HG02981 (cell line): ENCODE results near the gene ITPR1.

Experiments
- ATAC-seq: cut with Tn5 transposase; IDR thresholded peaks from one replicate; pipeline ENCODE4 v1.9.1; 2021; ENCODE audit warnings: mild to moderate bottlenecking, moderate library complexity; ENCODE audit not compliant: unreplicated experiment

The ITPR1 gene

GRCh38 chr3:4629095-4630007, 136.2 kb downstream of the ITPR1 start:
- no peak for ATAC-seq

GRCh38 chr3:4633078-4634004, 140.2 kb downstream of the ITPR1 start:
- peak; percentile 75 for ATAC-seq

- no peak for ATAC-seq
Measured at GRCh38 chr3:4634894-4635293, 141.7 kb downstream of the ITPR1 start.

DNA sequence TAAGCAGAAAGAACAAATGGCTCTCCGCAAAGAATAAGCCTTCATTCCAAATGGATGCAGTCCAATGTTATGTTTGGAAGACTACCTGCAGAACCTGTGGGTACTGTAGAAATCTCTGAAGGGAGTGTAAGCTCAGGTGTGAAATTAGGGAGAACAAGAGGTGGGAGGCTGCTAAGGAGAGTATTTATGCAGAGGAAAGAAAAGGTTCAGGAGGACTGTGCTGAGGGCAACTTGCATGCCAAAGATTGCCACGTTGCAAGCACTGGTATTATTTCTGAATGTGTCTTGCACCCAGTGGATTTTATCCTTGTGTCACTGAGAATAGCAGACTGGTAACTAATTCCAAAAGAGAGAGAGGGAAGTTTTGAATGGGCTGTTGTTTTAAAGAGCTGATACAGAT, 144.1 kb downstream of the ITPR1 start:
- ATAC-seq, result no peak

GRCh38 chr3:4641863-4642563, 148.9 kb downstream of the ITPR1 start:
- no peak for ATAC-seq

DNA sequence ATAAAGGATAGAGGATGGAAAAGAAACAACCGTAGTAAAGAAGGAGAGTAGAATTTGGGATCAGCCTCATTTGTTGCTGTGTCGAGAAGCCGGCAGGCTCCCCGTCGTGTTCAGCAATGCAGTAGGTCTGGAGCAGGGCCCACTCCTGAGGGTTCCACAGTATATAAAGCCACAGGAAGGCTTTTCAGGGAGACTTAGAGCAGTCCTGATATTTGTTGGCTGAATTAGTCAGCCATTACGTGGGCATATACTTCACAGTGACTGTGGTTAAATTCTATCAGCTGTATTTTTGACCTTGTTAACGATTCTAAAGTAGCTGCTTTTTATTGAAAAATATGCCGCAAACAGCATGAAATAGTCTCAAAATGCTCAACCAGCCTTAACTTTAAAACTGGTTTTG, 149.5 kb downstream of the ITPR1 start:
- ATAC-seq, result no peak

- no peak for ATAC-seq
Measured at GRCh38 chr3:4643904-4644547, 150.9 kb downstream of the ITPR1 start.

DNA sequence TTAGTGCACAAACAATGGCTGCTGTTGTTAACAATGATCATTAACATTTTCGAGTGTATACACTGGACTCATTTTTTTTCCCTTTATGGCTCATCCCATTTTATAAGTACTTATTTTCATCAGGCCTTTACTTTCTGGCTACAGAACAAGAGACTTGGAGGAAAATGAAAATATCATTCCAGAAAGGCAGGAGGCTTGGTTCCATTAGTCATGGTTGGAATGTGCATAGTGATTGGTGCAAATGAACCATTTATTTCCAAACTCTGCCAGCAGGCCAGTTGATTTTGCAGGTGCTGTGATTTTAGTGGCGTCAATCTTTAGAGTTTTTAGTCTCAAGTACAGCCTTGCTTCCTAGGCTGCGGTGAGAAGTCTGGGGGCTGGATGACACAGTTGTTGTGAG, 151.8 kb downstream of the ITPR1 start:
- ATAC-seq, result no peak

DNA sequence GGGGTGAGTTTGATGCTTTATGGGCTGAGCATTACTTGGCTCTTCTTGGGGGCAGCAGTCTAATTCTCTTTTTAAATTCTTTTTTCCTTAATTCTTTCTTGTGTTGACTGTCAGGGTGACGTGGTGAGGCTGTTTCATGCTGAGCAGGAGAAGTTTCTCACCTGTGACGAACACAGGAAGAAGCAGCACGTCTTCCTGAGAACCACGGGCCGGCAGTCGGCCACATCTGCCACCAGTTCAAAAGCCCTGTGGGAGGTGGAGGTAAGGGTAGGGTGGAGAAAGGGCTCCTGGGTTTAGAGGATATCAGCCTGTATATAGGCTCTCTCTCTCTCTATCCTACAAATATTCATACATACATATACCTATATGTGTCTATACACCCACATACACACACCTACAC, 152.3 kb downstream of the ITPR1 start:
- ATAC-seq, result no peak

DNA sequence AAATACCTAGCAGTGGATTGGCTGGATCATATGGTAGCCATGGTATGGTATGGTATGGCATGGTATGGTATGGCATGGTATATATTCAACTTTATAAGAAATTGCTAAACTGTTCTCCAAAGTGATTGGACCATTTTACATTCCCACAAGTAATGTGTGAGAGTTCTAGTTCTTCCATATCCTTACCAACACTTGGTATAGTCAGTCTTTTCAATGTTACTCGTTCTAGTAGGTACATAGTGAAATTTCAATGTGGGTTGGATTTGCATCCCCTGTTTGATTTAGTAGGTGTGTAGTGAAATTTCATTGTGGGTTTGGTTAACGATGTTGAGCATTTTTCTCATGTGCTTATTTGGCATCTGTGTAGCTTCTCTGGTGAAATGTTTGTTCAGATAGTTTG, 154.3 kb downstream of the ITPR1 start:
- ATAC-seq, result no peak

DNA sequence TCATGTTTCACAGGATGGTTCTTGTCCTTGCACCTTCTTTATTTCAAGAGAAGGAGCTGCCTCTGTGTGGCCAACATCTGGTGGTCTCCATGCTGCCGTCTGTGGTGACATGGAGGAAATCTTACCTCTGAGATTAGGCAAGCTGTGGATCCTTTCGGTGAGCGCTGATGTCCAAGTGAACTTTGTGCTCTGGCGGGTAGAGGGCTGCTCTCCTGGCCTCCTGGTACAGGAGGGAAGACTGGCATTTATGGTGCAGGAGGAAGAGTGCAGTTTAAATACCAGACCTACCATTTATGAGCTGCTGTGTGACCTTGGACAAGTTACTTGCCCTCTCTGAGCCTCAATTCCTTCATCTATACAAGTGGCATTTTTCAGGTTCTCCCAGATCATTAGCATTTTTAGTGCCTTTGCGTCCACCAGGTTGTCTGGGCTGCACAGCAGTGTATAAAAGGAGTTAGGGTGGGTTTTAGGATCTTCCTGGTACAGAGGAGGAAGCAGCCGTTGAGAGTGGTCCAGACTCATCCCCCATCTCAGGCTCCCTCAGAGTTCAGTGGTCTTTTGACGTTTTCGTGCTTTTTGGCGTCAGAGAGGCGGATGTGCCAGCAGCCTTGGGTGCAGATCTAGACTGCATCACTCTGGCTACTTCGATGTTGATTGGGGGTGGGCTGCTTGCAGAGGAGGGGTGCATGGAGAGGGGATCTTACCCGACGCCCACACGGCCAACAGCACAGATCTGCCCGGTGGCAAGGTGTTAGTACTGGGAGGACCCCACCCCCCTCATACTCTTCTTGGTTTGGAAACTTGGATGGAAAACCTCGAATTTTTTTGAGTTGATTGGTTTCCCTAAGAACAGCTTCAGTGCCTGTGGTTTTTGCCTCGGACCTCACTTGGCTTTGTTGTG, 162.2 kb downstream of the ITPR1 start:
- ATAC-seq, result no peak

DNA sequence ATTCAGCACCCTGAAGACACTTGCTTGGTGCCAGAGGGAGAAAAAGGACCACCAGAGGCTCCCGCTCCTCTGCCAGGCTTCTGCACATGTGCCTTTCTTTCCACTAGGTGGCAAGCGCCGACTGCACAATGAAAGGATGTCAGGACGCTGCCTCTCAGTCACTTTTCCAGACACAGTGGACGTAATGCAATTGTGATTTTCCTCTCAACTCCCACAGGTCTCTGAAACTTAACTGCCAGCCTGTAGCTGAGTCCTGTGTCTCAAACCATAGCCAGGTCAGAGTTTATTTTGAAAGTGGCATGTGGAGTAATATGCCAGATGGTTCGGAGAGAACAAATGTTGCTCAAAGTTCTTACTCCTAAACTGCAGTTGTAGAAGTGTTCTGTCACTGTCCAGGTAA, 162.9 kb downstream of the ITPR1 start:
- ATAC-seq, result no peak

DNA sequence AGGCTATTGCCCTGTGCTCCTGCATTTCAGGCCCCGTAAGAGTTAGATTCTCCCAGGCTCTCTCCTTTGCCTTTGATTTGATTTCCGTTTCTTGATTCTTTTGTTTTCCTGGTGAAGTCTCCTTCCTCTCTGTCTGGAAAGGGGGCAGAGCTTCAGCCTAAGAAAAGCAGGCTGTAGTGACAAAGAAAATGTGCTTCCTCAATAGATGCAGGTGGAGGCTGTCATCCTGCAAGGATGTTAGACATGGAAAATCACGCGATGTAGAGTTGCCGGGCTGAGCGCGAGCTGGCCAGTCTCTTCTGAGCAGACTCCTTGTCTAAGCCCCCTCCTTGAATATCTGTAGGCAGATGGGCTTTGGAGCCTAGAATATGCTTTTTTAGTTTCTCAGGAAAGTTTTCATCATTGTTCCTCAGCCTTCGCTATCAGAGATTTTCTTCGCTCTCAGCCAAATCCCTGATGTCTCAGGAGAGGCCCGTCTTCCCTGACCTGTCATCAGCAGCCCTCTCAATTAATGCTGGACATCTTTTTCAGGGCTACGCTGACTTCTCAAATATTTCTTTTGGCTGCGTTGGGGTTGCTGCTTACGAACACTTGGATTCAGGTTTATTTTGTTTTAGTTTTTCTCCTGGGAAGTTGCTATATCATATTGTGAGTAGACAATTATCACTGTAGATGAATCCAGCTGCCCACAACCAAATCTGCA, 163.6 kb downstream of the ITPR1 start:
- no peak for ATAC-seq

- no peak for ATAC-seq
Measured at GRCh38 chr3:4660936-4661335, 167.8 kb downstream of the ITPR1 start.

DNA sequence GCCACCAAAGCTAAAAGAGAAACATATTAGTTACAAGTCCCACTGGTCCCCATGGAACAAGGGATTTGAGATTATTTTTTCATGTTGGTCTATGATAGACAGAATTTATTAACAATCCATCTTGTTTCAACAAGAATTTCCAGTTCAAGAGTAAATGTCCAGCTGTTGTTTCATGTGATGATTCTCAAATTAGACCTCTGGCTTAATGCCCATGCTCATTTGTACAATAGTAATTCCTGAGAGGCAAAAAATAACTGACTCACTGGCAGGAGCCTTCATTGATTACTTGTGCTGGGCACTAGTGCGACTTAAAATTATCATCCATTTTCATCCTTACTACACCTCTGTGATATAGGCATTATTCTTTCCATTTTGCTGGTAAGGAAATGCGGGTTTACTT, 171.3 kb downstream of the ITPR1 start:
- no peak for ATAC-seq

DNA sequence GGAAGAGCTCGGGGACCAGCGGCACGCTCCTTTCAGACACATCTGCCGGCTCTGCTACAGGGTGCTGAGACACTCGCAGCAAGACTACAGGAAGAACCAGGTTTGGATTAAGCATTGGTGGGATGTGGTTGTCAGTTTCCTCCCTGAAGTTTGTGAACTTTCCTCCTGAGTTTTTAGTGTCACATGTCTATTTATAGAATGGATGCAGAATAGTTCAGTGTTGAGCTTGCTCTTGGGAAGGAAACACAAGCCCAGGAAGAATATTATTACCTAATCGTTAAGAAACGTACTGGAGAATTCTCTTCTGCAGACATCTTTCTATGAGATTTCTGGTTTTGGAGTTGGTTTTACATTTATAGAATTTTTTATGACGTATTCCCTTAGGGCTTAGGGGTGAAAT, 172.0 kb downstream of the ITPR1 start:
- ATAC-seq, result no peak

DNA sequence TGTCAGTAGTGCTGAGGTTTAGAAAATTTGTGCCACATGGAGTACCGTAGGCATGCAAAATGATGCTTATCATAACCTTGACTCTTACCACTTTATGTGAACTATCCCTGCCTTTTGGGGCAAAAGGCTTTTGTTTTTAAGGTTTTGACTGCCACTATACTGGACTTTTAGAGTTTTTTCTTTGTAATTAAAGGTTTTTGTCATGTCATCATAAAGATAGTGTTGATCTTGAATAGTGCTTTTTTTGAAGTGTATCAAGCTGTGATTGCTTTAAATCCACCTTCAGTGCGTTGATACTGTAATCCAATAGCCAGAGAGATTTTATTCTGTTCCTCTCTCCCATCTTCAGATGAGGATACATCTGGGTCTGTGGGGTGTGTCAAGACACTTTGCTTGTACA, 172.9 kb downstream of the ITPR1 start:
- ATAC-seq, result no peak

DNA sequence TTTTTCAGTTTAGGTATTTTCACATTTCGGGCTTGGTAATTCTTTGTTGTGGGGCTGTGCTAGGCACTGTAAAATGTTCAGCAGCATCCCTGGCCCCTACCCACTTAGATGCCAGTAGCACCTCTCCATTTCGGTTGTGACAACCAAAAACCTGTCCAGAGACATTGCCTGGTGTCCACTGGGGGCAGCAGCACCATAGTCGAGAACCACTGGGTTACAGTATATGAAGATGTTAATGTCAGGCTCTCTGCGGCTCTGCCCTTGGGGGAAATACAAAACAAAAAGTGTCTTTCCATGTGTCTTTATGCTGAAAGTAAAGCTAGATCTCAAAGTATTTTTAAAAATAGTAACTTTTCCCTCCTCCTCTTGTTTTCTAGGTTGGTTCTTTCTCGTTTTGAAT, 177.2 kb downstream of the ITPR1 start:
- ATAC-seq, result no peak

GRCh38 chr3:4672725-4673275, 179.7 kb downstream of the ITPR1 start:
- ATAC-seq, result no peak
